Stimulated activated CD4-positive, alpha-beta T cell treated with anti-CD3 and anti-CD28 coated beads, Interleukin-12 subunit alpha, Interleukin-12 subunit beta, amount 100 ng/mL, for 48 hours (primary cell): ENCODE results near the gene MED20.

Experiments
- DNase-seq, 3 donors: peaks; one replicate each; pipeline ENCODE4 v3.0.0-alpha.2; 2020; ENCODE audit warnings: low read depth in 2 of 3, low spot score in 1 of 3

The MED20 gene

GRCh38 chr6:41858703-41859102 is 62.2 kb downstream of the MED20 start:
- DNase-seq: no peak
